ENCODE measurements around the gene VSTM1. TPM values are rescaled to one million over a fixed set of nuclear protein-coding genes. Genes with fewer than 3 reads are reported as not detected.
A peak's percentile ranks its signal among the peaks of the same experiment; 100 is the strongest.

VSTM1 gene
- total RNA-seq, 1 experiment from 2014 or later = not detected

DNA sequence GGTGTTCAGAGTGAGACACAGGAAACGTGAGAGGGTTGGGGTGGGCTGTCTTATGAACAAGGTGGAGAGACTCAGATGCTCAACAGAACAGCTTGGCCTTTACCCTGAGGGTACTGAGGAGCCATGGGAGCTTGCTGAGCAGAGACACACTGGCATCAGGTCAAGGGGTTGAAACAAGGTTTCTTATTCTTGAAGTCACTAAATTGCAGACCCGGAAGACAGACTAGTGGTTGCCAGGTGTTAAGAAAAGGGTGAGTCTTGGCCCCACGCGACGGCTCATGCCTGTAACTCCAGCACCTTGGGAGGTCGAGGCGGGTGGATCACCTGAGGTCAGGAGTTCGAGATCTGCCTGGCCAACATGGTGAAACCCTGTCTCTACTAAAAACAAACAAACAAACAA lies 49.8 kb downstream of the VSTM1 start:
- Histone ChIP-seq H3K9me3 (ENCODE audit: control insufficient read depth, low read depth, low read length) (no peaks in the 10 kb centered on the region), H4K20me1 (ENCODE audit: control insufficient read depth, insufficient read depth, insufficient read length) (no peaks in the 10 kb centered on the region), H3K4me2 (ENCODE audit: insufficient read depth, insufficient read length, low read length) (no peak overlapping the region), H3K79me1 (ENCODE audit: insufficient read depth, low read depth, low read length, poor library complexity, severe bottlenecking) (no peaks in the 10 kb centered on the region), H2BK20ac (ENCODE audit: low read depth, low read length, poor library complexity, severe bottlenecking) (no peak overlapping the region), H3K27me3 (ENCODE audit: insufficient read depth, low read length) (no peaks in the 10 kb centered on the region), H3T11ph (ENCODE audit: low read length) (no peak overlapping the region), H3K23ac (ENCODE audit: insufficient read length, low read depth, low read length) (no peak overlapping the region), H3K4ac (ENCODE audit: low read depth, low read length) (no peak overlapping the region), H4K91ac (ENCODE audit: insufficient read length, low read depth, low read length) (no peak overlapping the region), H2AFZ (ENCODE audit: low read length) (no peak overlapping the region), H3K9ac (ENCODE audit: extremely low read depth, insufficient read length, low read length) (no peak overlapping the region), H2BK15ac (ENCODE audit: low read depth, low read length) (no peak overlapping the region), H2BK120ac (ENCODE audit: low read depth, low read length, poor library complexity, severe bottlenecking) (no peak overlapping the region), H3K23me2 (ENCODE audit: insufficient read length, low read depth, low read length, poor library complexity, severe bottlenecking) (no peaks in the 10 kb centered on the region), H3K27ac (ENCODE audit: insufficient read length, low read depth, low read length) (no peak overlapping the region), H4K5ac (ENCODE audit: insufficient read length, low read depth, low read length) (no peak overlapping the region), H2BK12ac (ENCODE audit: insufficient read length, low read depth, low read length) (peak overlapping the region; percentile 1), H3K79me2 (ENCODE audit: insufficient read depth, low read length) (no peaks in the 10 kb centered on the region), H3K14ac (ENCODE audit: insufficient read depth, low read length) (no peak overlapping the region), H2AK5ac (ENCODE audit: insufficient read length, low read length) (no peak overlapping the region), H4K8ac (replicated peaks; ENCODE audit: insufficient read length, low read depth, low read length) (no peak overlapping the region), H3K4me1 (ENCODE audit: insufficient read depth, low read length) (no peaks in the 10 kb centered on the region; the same call in 1 of the 2 replicates), H3K56ac (ENCODE audit: insufficient read length, low read depth, low read length) (no peak overlapping the region), H2BK5ac (ENCODE audit: insufficient read length, low read length) (no peak overlapping the region), H3K18ac (ENCODE audit: insufficient read length, low read depth, low read length) (no peak overlapping the region)
- WGBS (ENCODE audit: extremely low coverage, insufficient read length, low lambda C conversion rate) = no CpG with 5 or more reads among the region's 8 CpGs
- Mint-ChIP-seq H3K27me3 (ENCODE audit: low read depth) (peaks cover 25% of the 10 kb centered on the region), H3K4me3 (no peak overlapping the region), H3K27ac (no peak overlapping the region; a peak in 1 of 7 replicates), H3K9me3 (peaks cover 3 to 9% of the 10 kb centered on the region in 2 experiments; a peak in 3 of 5 replicates), H3K36me3 (ENCODE audit: insufficient read depth in 1 of 3, low read depth in 3 of 3) (no peaks in the 10 kb centered on the region), H3K4me1 (peaks cover 12 to 21% of the 10 kb centered on the region in 2 experiments)
- DNase-seq = no peak
- TF ChIP-seq, protein P1, sequence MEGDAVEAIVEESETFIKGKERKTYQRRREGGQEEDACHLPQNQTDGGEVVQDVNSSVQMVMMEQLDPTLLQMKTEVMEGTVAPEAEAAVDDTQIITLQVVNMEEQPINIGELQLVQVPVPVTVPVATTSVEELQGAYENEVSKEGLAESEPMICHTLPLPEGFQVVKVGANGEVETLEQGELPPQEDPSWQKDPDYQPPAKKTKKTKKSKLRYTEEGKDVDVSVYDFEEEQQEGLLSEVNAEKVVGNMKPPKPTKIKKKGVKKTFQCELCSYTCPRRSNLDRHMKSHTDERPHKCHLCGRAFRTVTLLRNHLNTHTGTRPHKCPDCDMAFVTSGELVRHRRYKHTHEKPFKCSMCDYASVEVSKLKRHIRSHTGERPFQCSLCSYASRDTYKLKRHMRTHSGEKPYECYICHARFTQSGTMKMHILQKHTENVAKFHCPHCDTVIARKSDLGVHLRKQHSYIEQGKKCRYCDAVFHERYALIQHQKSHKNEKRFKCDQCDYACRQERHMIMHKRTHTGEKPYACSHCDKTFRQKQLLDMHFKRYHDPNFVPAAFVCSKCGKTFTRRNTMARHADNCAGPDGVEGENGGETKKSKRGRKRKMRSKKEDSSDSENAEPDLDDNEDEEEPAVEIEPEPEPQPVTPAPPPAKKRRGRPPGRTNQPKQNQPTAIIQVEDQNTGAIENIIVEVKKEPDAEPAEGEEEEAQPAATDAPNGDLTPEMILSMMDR (conservative IDR thresholded peaks at IDR 0.05) = no peak
